Neural progenitor cell (in vitro differentiated cells): Measurements from ENCODE around the gene DUSP3. TPM values are rescaled to one million over a fixed set of nuclear protein-coding genes. Genes with fewer than 3 reads are reported as not detected.

ENCODE experiments used
- DNase-seq: peaks from one replicate; pipeline ENCODE4 v3.0.0-alpha.2; 2016; ENCODE audit warnings: low spot score
- H2AFZ ChIP-seq: fragments of 200-600 bp; sonication (generic); replicated peaks from 2 replicates; pipeline ENCODE4 v1.6.1; 2016; ENCODE audit warnings: antibody characterized with exemption
- H3F3A ChIP-seq: fragments of 200-600 bp; sonication (generic); 2 replicates; pipeline ENCODE4 v1.6.1; 2016; ENCODE audit warnings: antibody characterized with exemption, low read depth
- H3K27ac ChIP-seq: fragments of 200-600 bp; sonication (generic); 2 replicates; pipeline ENCODE4 v1.5.1; 2016; ENCODE audit warnings: mild to moderate bottlenecking
- H3K27me3 ChIP-seq: fragments of 200-600 bp; sonication (generic); 2 replicates; pipeline ENCODE4 v1.6.1; 2016; ENCODE audit warnings: mild to moderate bottlenecking, moderate library complexity
- H3K36me3 ChIP-seq: fragments of 200-600 bp; sonication (generic); 2 replicates; pipeline ENCODE4 v1.5.1; 2016
- H3K4me1 ChIP-seq: fragments of 200-600 bp; sonication (generic); 2 replicates; pipeline ENCODE4 v1.6.1; 2016; ENCODE audit warnings: mixed run types
- H3K4me2 ChIP-seq: fragments of 200-600 bp; sonication (generic); 2 replicates; pipeline ENCODE4 v1.6.1; 2016
- H3K4me3 ChIP-seq: fragments of 200-600 bp; sonication (generic); 2 replicates; pipeline ENCODE4 v1.5.1; 2016
- H3K79me2 ChIP-seq: fragments of 200-600 bp; sonication (generic); 2 replicates; pipeline ENCODE4 v1.6.1; 2016; ENCODE audit warnings: low read depth
- H3K9ac ChIP-seq: fragments of 200-600 bp; sonication (generic); 2 replicates; pipeline ENCODE4 v1.6.1; 2016
- H3K9me3 ChIP-seq: fragments of 200-600 bp; sonication (generic); 2 replicates; pipeline ENCODE4 v1.5.1; 2016; ENCODE audit warnings: low read depth
- H4K20me1 ChIP-seq: fragments of 200-600 bp; sonication (generic); 2 replicates; pipeline ENCODE4 v1.6.1; 2016; ENCODE audit warnings: low read depth
- H3K27ac Mint-ChIP-seq: 3 replicates; pipeline ENCODE4 v1.8.0; 2021; ENCODE audit warnings: mixed read lengths
- H3K27me3 Mint-ChIP-seq: 2 replicates; pipeline ENCODE4 v1.8.0; 2022; ENCODE audit warnings: low read depth, mild to moderate bottlenecking, inconsistent platforms, moderate library complexity, mixed read lengths; ENCODE audit not compliant: insufficient read depth
- H3K36me3 Mint-ChIP-seq: 3 replicates; pipeline ENCODE4 v1.8.0; 2021; ENCODE audit warnings: mixed read lengths
- H3K4me1 Mint-ChIP-seq: 3 replicates; pipeline ENCODE4 v1.8.0; 2021; ENCODE audit warnings: mixed read lengths
- H3K4me3 Mint-ChIP-seq: 3 replicates; pipeline ENCODE4 v1.8.0; 2021; ENCODE audit warnings: mild to moderate bottlenecking, moderate library complexity, mixed read lengths
- H3K9me3 Mint-ChIP-seq: 3 replicates; pipeline ENCODE4 v1.8.0; 2020; ENCODE audit warnings: mixed read lengths
- CTCF ChIP-seq: fragments of 200-600 bp; sonication (generic); IDR thresholded peaks from 2 replicates; pipeline ENCODE4 v1.5.1; 2017; ENCODE audit warnings: antibody characterized with exemption, mild to moderate bottlenecking
- EZH2 ChIP-seq: fragments of 200-600 bp; sonication (generic); IDR thresholded peaks from 2 replicates; pipeline ENCODE4 v1.6.1; 2017; ENCODE audit warnings: antibody characterized with exemption, mild to moderate bottlenecking, moderate library complexity
- EZH2phosphoT487 ChIP-seq: fragments of 200-600 bp; sonication (generic); IDR thresholded peaks from 2 replicates; pipeline ENCODE4 v1.6.1; 2017; ENCODE audit warnings: antibody characterized with exemption
- total RNA-seq: library from RNA; depleted of rRNA; stranded (reverse); fragments of >200 nt; gene quantifications from 2 replicates; pipeline ENCODE4 v1.2.3, GENCODE V29; 2015; ENCODE audit warnings: low replicate concordance

The DUSP3 gene
- total RNA-seq, 1 donor from 2014 or later = 20.8 TPM

GRCh38 chr17:43734376-43734775 lies 44.4 kb downstream of the DUSP3 start:
- no peaks in the 10 kb centered on the region for H3K27me3 ChIP-seq
- peaks cover 12% of the 10 kb centered on the region for H3K4me1 Mint-ChIP-seq

GRCh38 chr17:43733956-43734355 lies 44.8 kb downstream of the DUSP3 start:
- Histone ChIP-seq H4K20me1 (no peaks in the 10 kb centered on the region), H3F3A (no peaks in the 10 kb centered on the region), H3K79me2 (no peaks in the 10 kb centered on the region), H3K36me3 (no peaks in the 10 kb centered on the region), H3K9me3 (no peaks in the 10 kb centered on the region), H3K4me1 (peaks cover 4% of the 10 kb centered on the region), H2AFZ (no peak overlapping the region), H3K27ac (no peak overlapping the region), H3K4me3 (no peak overlapping the region), H3K27me3 (no peaks in the 10 kb centered on the region), H3K4me2 (no peak overlapping the region), H3K9ac (no peak overlapping the region)
- Mint-ChIP-seq H3K4me3 (no peak overlapping the region), H3K9me3 (peaks cover 7% of the 10 kb centered on the region), H3K36me3 (no peaks in the 10 kb centered on the region), H3K27me3 (peaks cover 6% of the 10 kb centered on the region), H3K27ac (no peak overlapping the region), H3K4me1 (peaks cover 12% of the 10 kb centered on the region)
- no peak for DNase-seq
- no peak for TF ChIP-seq CTCF
- TF ChIP-seq EZH2phosphoT487 = no peak
- no peak for TF ChIP-seq EZH2

More at GRCh38 chr17:43734376-43734775, 44.4 kb downstream of the DUSP3 start:
- TF ChIP-seq EZH2 (no peak), EZH2phosphoT487 (no peak), CTCF (no peak)
- no peak overlapping the region for H3K27ac ChIP-seq
- no peaks in the 10 kb centered on the region for H4K20me1 ChIP-seq
- H3K4me3 ChIP-seq = no peak overlapping the region
- H3K36me3 ChIP-seq = no peaks in the 10 kb centered on the region
- no peaks in the 10 kb centered on the region for H3F3A ChIP-seq
- H3K4me2 ChIP-seq = no peak overlapping the region
- Mint-ChIP-seq H3K9me3 (peaks cover 7% of the 10 kb centered on the region), H3K27ac (no peak overlapping the region), H3K36me3 (no peaks in the 10 kb centered on the region), H3K4me3 (no peak overlapping the region), H3K27me3 (peaks cover 6% of the 10 kb centered on the region)
- H3K79me2 ChIP-seq = no peaks in the 10 kb centered on the region
- H3K9me3 ChIP-seq = no peaks in the 10 kb centered on the region
- DNase-seq = no peak
- H3K4me1 ChIP-seq = peaks cover 4% of the 10 kb centered on the region
- no peak overlapping the region for H2AFZ ChIP-seq
- H3K9ac ChIP-seq = no peak overlapping the region

DNA sequence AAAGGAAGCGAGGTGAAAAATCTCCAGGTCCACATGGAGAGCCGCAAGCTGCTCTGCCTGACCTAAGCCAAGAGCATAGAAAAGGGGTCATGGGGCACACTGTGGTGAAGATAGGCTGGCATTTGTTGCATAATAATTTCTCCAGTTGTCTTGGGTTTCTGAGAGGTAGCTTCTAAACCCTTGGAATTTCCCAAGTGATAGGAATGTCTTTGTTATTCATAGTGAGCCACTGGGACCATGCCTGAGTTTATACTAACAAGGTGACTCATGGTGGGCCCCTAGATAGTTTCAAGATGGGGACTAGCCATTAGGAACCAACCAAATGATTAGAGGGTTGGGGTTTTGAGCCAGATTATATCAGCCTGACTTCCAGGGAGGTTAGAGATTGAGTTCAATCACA lies 45.8 kb downstream of the DUSP3 start:
- H3K36me3 ChIP-seq = no peaks in the 10 kb centered on the region
- no peak overlapping the region for H2AFZ ChIP-seq
- no peaks in the 10 kb centered on the region for H3K79me2 ChIP-seq
- TF ChIP-seq EZH2 = no peak
- H3F3A ChIP-seq = no peaks in the 10 kb centered on the region
- no peak overlapping the region for H3K9ac ChIP-seq
- H3K4me1 Mint-ChIP-seq = peaks cover 12% of the 10 kb centered on the region
- no peak overlapping the region for H3K4me2 ChIP-seq
- no peak overlapping the region for H3K27ac ChIP-seq
- H4K20me1 ChIP-seq = no peaks in the 10 kb centered on the region
- H3K9me3 Mint-ChIP-seq = peaks cover 7% of the 10 kb centered on the region
- H3K4me3 ChIP-seq = no peak overlapping the region
- no peak overlapping the region for H3K27ac Mint-ChIP-seq
- H3K4me1 ChIP-seq = peaks cover 4% of the 10 kb centered on the region
- no peaks in the 10 kb centered on the region for H3K36me3 Mint-ChIP-seq
- H3K4me3 Mint-ChIP-seq = no peak overlapping the region
- H3K27me3 ChIP-seq = no peaks in the 10 kb centered on the region
- peaks cover 6% of the 10 kb centered on the region for H3K27me3 Mint-ChIP-seq
- no peaks in the 10 kb centered on the region for H3K9me3 ChIP-seq
- DNase-seq = no peak

- peaks cover 3% of the 10 kb centered on the region for H3K27me3 Mint-ChIP-seq
- TF ChIP-seq EZH2phosphoT487 (no peak), CTCF (no peak), EZH2 (no peak)
- H3K27me3 ChIP-seq = no peaks in the 10 kb centered on the region
- no peaks in the 10 kb centered on the region for H3K79me2 ChIP-seq
- H3K4me1 Mint-ChIP-seq = peaks cover 23% of the 10 kb centered on the region
- no peaks in the 10 kb centered on the region for H3K36me3 Mint-ChIP-seq
- no peaks in the 10 kb centered on the region for H3F3A ChIP-seq
- peaks cover 2% of the 10 kb centered on the region for H3K9me3 Mint-ChIP-seq
- H4K20me1 ChIP-seq = no peaks in the 10 kb centered on the region
- H3K4me3 Mint-ChIP-seq = no peak overlapping the region
- H3K9ac ChIP-seq = no peak overlapping the region
- no peak overlapping the region for H3K4me3 ChIP-seq
- H3K4me2 ChIP-seq = no peak overlapping the region
- no peak overlapping the region for H3K27ac Mint-ChIP-seq
- no peaks in the 10 kb centered on the region for H3K9me3 ChIP-seq
- no peak overlapping the region for H2AFZ ChIP-seq
- no peaks in the 10 kb centered on the region for H3K36me3 ChIP-seq
- H3K4me1 ChIP-seq = no peaks in the 10 kb centered on the region
- no peak for DNase-seq
- no peak overlapping the region for H3K27ac ChIP-seq
Observed at GRCh38 chr17:43728081-43728480, 50.7 kb downstream of the DUSP3 start.
